Gastrocnemius medialis (tissue), 4 donors: Measurements from ENCODE around the gene MOB3B.

ENCODE experiments used
- CTCF ChIP-seq, 5 experiments: fragments of 450-650 bp in 3 of 5; fragments of 200-600 bp in 2 of 5; sonication (generic) in 2 of 5; IDR thresholded peaks in 4 of 5; conservative IDR thresholded peaks in 1 of 5; 1 replicate in 4 of 5; 2 replicates in 1 of 5; pipeline ENCODE4 v1.5.1; 2016 to 2019; ENCODE audit warnings: antibody characterized with exemption in 5 of 5, mild to moderate bottlenecking in 3 of 5, moderate library complexity in 3 of 5
- POLR2A ChIP-seq, 2 donors: fragments of 450-650 bp; IDR thresholded peaks; one replicate each; pipeline ENCODE4 v1.6.1; 2017; ENCODE audit warnings: antibody characterized with exemption in 2 of 2, mild to moderate bottlenecking in 2 of 2, moderate library complexity in 2 of 2

- no peak for TF ChIP-seq CTCF (IDR thresholded peaks at IDR 0.05 in 4 of 5, conservative IDR thresholded peaks at IDR 0.05 in 1 of 5)
- TF ChIP-seq POLR2A (IDR thresholded peaks at IDR 0.05) = no peak
Measured at GRCh38 chr9:27503623-27504022, 26.0 kb downstream of the MOB3B start.
